SK-N-SH (cell line): ENCODE measurements around the gene HMBS. TPM values are rescaled to one million over a fixed set of nuclear protein-coding genes. Genes with fewer than 3 reads are reported as not detected.

Experiments used
- CTCF ChIA-PET: fragments of 300-600, 350-600 bp; formaldehyde crosslinking; extraction: SDS; loops from one replicate; lab custom pipeline; 2021; lab: Yijun Ruan, JAX
- POLR2A ChIA-PET: fragments of 350-600 bp; sonication (Branson Sonifier 250); formaldehyde crosslinking; extraction: SDS; loops from one replicate; lab custom pipeline; 2020; ENCODE audit warnings: antibody characterized with exemption, inconsistent platforms; lab: Yijun Ruan, JAX
- DNase-seq: peaks from one replicate; pipeline ENCODE4 v3.0.0; 2012
- H2AFZ ChIP-seq: fragments of 200-600 bp; sonication (generic); 2 replicates; pipeline ENCODE4 v1.8.1; 2016; ENCODE audit warnings: antibody characterized with exemption, mild to moderate bottlenecking, low read depth
- H3F3A ChIP-seq: fragments of 200-600 bp; sonication (generic); replicated peaks from 2 replicates; pipeline ENCODE3; 2016; ENCODE audit warnings: antibody characterized with exemption, mild to moderate bottlenecking; ENCODE audit not compliant: insufficient read depth
- H3K27ac ChIP-seq, 2 experiments: fragments of 200-500 bp in 1 of 2; fragments of 200-600 bp in 1 of 2; sonication (Bioruptor generic) in 1 of 2; sonication (generic), shearing (Covaris generic) in 1 of 2; 2 replicates each; pipeline versions ENCODE4 v1.5.1 to v1.6.1; 2014 to 2016; ENCODE audit warnings: low read depth in 2 of 2, inconsistent platforms in 1 of 2, low read length in 1 of 2, mild to moderate bottlenecking in 1 of 2, mixed read lengths in 1 of 2
- H3K27me3 ChIP-seq: fragments of 200-600 bp; sonication (generic), shearing (Covaris generic); 2 replicates; pipeline ENCODE4 v1.6.1; 2016; ENCODE audit warnings: mixed run types; ENCODE audit not compliant: insufficient read depth
- H3K36me3 ChIP-seq, 2 experiments: fragments of 200-500 bp in 1 of 2; fragments of 200-600 bp in 1 of 2; sonication (Bioruptor generic) in 1 of 2; sonication (generic) in 1 of 2; replicated peaks in 1 of 2; 2 replicates each; pipeline versions ENCODE3 to v1.5.1; 2014 to 2016; ENCODE audit warnings: low read length in 1 of 2, mild to moderate bottlenecking in 1 of 2; ENCODE audit not compliant: insufficient read depth in 2 of 2, control insufficient read depth in 1 of 2
- H3K4me1 ChIP-seq, 2 experiments: fragments of 200-500 bp in 1 of 2; fragments of 200-600 bp in 1 of 2; sonication (Bioruptor generic) in 1 of 2; sonication (generic), shearing (Covaris generic) in 1 of 2; 2 replicates each; pipeline versions ENCODE4 v1.5.1 to v1.6.1; 2014 to 2016; ENCODE audit warnings: low read depth in 1 of 2, low read length in 1 of 2, mixed run types in 1 of 2; ENCODE audit not compliant: insufficient read depth in 2 of 2, control insufficient read depth in 1 of 2
- H3K4me2 ChIP-seq: fragments of 200-600 bp; sonication (generic), shearing (Covaris generic); 2 replicates; pipeline ENCODE4 v1.6.1; 2017; ENCODE audit warnings: mixed run types
- H3K4me3 ChIP-seq, 2 experiments: fragments of 200-500 bp in 1 of 2; fragments of 200-600 bp in 1 of 2; sonication (Bioruptor generic) in 1 of 2; sonication (generic), shearing (Covaris generic) in 1 of 2; 2 replicates each; pipeline versions ENCODE4 v1.5.1 to v1.8.1; 2014 to 2016; ENCODE audit warnings: low read depth in 2 of 2, inconsistent platforms in 1 of 2, low read length in 1 of 2, mild to moderate bottlenecking in 1 of 2, mixed read lengths in 1 of 2, moderate library complexity in 1 of 2
- H3K79me2 ChIP-seq: fragments of 200-600 bp; sonication (generic); 2 replicates; pipeline ENCODE4 v1.8.1; 2017; ENCODE audit warnings: mild to moderate bottlenecking; ENCODE audit not compliant: insufficient read depth
- H3K9ac ChIP-seq: fragments of 200-600 bp; sonication (generic); 2 replicates; pipeline ENCODE4 v1.6.1; 2017; ENCODE audit warnings: mixed run types
- H3K9me2 ChIP-seq: fragments of 200-600 bp; sonication (generic); 2 replicates; pipeline ENCODE4 v1.6.1; 2017; ENCODE audit warnings: mixed run types
- H3K9me3 ChIP-seq: fragments of 200-600 bp; sonication (generic); 2 replicates; pipeline ENCODE4 v1.6.1; 2017; ENCODE audit warnings: mixed run types, mild to moderate bottlenecking, moderate library complexity
- H4K20me1 ChIP-seq: fragments of 200-600 bp; sonication (generic); 2 replicates; pipeline ENCODE4 v1.6.1; 2017; ENCODE audit warnings: mild to moderate bottlenecking, mixed run types; ENCODE audit not compliant: insufficient read depth
- ELF1 ChIP-seq: IDR thresholded peaks from 2 replicates; pipeline ENCODE4 v1.4.0; 2012
- GABPA ChIP-seq: IDR thresholded peaks from 2 replicates; pipeline ENCODE4 v1.4.0; 2012; ENCODE audit warnings: low read depth, mild to moderate bottlenecking
- MXI1 ChIP-seq: IDR thresholded peaks from 2 replicates; pipeline ENCODE4 v1.6.1; 2012; ENCODE audit warnings: mild to moderate bottlenecking, low read depth, low read length, improper control_type of control experiment
- POLR2AphosphoS5 ChIP-seq: IDR thresholded peaks from 2 replicates; pipeline ENCODE4 v1.6.1; 2012; ENCODE audit warnings: low read depth, low read length
- RAD21 ChIP-seq: IDR thresholded peaks from 2 replicates; pipeline ENCODE4 v1.6.1; 2012; ENCODE audit warnings: mild to moderate bottlenecking, low read length
- SMC3 ChIP-seq: IDR thresholded peaks from 2 replicates; pipeline ENCODE4 v1.6.1; 2012; ENCODE audit warnings: low read depth, low read length, improper control_type of control experiment
- YY1 ChIP-seq: IDR thresholded peaks from 2 replicates; pipeline ENCODE4 v1.4.0; 2012; ENCODE audit warnings: low read depth, mild to moderate bottlenecking
- WGBS: methylation state at CpG from one replicate; pipeline ENCODE4 v1.1.6; 2017; ENCODE audit warnings: low lambda C conversion rate; 5-methylcytosine and 5-hydroxymethylcytosine counted together
- polyA plus RNA-seq, 3 experiments: library from polyadenylated mRNA; depleted of rRNA; stranded (reverse); fragments of >200 nt; gene quantifications; 2 replicates each; pipeline ENCODE4 v1.2.3, GENCODE V29; 2012
- TF ChIP-seq, protein P1 (sequence below): IDR thresholded peaks from 2 replicates; pipeline ENCODE4 v1.4.0; 2012; ENCODE audit warnings: low read depth, borderline replicate concordance
- TF ChIP-seq, protein P2 (sequence below): fragments of 200-600 bp; sonication (generic); IDR thresholded peaks from 2 replicates; pipeline ENCODE4 v1.6.1; 2017; ENCODE audit warnings: antibody characterized with exemption, mild to moderate bottlenecking, moderate library complexity

The HMBS gene
- polyA plus RNA-seq, 1 of the 3 experiments (the other 2 are of a cell fraction): 69.4 TPM

DNA sequence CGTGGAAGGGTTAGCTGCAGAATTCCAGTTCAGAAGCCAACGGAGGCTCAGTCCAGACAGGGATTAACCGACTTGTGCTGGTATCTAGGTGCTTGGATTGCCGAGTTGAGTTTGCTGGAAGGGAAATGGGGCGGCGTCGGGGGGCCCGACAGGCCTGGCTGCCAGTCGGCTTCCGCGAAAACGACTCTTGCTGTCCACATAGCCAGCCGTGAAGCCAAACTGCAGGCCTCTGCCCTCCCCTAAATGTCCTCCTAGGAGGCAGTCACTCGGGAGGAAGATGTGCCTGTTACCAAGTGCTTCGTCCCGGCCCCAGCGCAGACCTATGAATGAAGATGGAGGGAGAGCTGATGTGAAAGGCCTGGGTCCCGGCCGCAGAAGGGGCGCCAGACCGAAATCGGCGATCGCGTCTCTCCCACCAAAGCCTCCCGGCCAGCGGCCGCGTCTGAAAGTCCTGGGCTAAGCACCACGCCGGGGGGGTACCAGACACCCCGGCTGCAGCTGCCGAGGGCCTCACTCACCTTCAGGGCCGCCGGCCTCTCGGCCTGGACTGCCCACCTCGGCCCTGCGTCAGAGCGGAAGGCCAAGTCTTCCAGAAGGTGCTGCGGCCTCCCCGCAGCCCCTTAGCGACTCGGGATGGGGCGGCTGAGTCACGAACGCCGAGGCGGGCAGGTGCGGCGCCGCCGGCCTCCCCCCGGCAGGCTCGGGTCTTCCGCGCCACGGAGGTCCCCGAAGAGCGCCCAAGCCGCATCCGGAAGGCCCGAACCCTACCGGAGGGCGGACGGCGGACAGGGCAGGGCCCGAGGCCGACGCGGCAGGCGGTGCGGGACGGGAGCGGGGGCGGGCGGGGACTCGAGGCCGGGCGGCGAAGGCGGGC lies 9.5 kb downstream of the HMBS start (continued):
- TF ChIP-seq, protein P1, sequence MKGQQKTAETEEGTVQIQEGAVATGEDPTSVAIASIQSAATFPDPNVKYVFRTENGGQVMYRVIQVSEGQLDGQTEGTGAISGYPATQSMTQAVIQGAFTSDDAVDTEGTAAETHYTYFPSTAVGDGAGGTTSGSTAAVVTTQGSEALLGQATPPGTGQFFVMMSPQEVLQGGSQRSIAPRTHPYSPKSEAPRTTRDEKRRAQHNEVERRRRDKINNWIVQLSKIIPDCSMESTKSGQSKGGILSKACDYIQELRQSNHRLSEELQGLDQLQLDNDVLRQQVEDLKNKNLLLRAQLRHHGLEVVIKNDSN: no peak

DNA sequence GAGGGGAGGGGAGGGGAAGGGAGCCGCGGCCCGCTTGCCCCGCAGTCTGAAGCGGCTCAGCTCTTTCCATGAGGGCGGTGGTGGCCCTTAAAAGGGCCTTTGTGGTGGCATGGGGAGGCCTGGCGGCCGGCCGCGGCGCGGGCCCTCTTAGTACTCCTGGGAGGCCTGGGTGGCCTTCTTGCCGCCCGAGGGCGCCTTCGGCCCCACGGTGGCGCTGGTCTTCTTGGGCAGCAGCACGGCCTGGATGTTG lies 10.1 kb downstream of the HMBS start:
- Histone ChIP-seq H3K27ac (peak overlapping the region; percentile 72 to 89), H3K4me3 (peak overlapping the region; percentile 84 to 87), H3K4me2 (peak overlapping the region; percentile 98), H3K9ac (peak overlapping the region; percentile 89), H3K9me2 (no peaks in the 10 kb centered on the region), H3K79me2 (peaks cover 55% of the 10 kb centered on the region)
- POLR2A ChIA-PET: interaction anchor here (0.6 to 2.6 kb wide), 11 partner anchors 8 to 431 kb away, joined by 3 to 31 read pairs (median 5); partner anchors contain the start of genes C2CD2L, HINFP, HMBS and HYOU1
- peak; percentile 80 for DNase-seq
- TF ChIP-seq, protein P2, sequence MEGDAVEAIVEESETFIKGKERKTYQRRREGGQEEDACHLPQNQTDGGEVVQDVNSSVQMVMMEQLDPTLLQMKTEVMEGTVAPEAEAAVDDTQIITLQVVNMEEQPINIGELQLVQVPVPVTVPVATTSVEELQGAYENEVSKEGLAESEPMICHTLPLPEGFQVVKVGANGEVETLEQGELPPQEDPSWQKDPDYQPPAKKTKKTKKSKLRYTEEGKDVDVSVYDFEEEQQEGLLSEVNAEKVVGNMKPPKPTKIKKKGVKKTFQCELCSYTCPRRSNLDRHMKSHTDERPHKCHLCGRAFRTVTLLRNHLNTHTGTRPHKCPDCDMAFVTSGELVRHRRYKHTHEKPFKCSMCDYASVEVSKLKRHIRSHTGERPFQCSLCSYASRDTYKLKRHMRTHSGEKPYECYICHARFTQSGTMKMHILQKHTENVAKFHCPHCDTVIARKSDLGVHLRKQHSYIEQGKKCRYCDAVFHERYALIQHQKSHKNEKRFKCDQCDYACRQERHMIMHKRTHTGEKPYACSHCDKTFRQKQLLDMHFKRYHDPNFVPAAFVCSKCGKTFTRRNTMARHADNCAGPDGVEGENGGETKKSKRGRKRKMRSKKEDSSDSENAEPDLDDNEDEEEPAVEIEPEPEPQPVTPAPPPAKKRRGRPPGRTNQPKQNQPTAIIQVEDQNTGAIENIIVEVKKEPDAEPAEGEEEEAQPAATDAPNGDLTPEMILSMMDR: peak; percentile 75
- TF ChIP-seq RAD21 (peak; percentile 50), MXI1 (no peak), SMC3 (0 out of 2 replicates have a peak, but pooled peaks have one; percentile 27), GABPA (no peak), YY1 (no peak), ELF1 (no peak), POLR2AphosphoS5 (no peak)
- TF ChIP-seq, all 33 proteins: peak for 3
- H3K36me3 ChIP-seq: peaks cover 47 to 55% of the 10 kb centered on the region in 2 experiments
- peaks cover 40% of the 10 kb centered on the region for H3F3A ChIP-seq
- no peaks in the 10 kb centered on the region for H3K9me3 ChIP-seq
- H2AFZ ChIP-seq: no peak overlapping the region
- no peaks in the 10 kb centered on the region for H3K27me3 ChIP-seq
- CTCF ChIA-PET: interaction anchor here (0.6 to 3.4 kb wide), 28 partner anchors 9 to 245 kb away, joined by 3 to 20 read pairs (median 3); partner anchors contain the start of genes C2CD2L, NLRX1, SLC37A4 and UPK2
- peaks cover 21 to 22% of the 10 kb centered on the region in 2 experiments; a peak in 2 of 4 replicates for H3K4me1 ChIP-seq
- peaks cover 31% of the 10 kb centered on the region for H4K20me1 ChIP-seq
- 0% methylated on average over 4 of the region's 19 CpGs for WGBS
